SHP77 treated with DMSO at 0.1 percent for 48 hours (cell line): Measurements from ENCODE around the gene CKMT1B.
"Not testable (repeated sequence)": the region's sequence is repeated elsewhere in the genome, so short reads cannot be mapped to it uniquely, and the experiment has no call there.

ENCODE experiments used
- DNase-seq: peaks from one replicate; lab custom pipeline; 2025; lab: John Stamatoyannopoulos, UW

Gene CKMT1B

DNA sequence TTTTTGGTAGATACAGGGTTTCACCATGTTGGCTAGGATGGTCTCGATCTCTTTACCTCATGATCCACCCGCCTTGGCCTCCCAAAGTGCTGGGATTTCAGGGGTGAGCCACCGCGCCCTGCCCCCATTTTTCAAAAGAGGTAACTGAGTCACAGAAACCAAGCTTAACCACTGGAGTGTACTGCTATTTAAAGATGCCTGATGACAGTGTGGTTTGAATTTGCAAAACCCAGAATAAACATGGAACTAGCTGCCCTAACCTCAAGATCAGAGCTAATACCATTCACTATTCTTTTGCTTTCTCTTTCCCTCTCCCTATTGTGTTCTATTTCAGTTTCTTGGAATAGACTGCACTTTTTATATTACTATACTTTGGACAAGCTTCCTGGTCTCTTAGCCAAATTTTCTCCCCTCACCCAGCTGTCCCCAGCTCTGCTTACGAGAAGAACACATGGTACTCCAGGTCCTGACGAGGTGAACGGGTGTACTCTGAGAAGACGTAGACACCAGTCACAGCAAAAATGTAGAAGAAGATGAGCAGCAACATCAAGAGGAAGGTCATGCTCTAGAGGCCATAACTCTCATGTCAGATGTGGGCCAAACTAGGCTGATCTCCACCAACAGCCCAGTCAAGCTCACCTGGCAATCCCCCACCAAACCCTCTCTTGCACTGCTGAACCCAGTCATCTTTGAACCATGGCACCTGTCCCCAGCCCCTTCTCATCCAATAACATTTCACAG lies 44.8 kb downstream of the CKMT1B start:
- not testable (repeated sequence) for DNase-seq
